Adipose tissue (tissue), 3 donors: ENCODE measurements around the gene ANXA10. TPM values are rescaled to one million over a fixed set of nuclear protein-coding genes. Genes with fewer than 3 reads are reported as not detected.
"Not testable (repeated sequence)": the region's sequence is repeated elsewhere in the genome, so short reads cannot be mapped to it uniquely, and the experiment has no call there.

Experiments used
- H3K27ac ChIP-seq: one replicate; pipeline ENCODE4 v1.5.1; 2013; ENCODE audit warnings: low read depth, low read length
- WGBS, 3 donors: extraction: QIAGEN DNeasy Blood & Tissue Kit; methylation state at CpG; one replicate each; pipeline ENCODE4 v1.1.7; 2013; 5-methylcytosine and 5-hydroxymethylcytosine counted together
- polyA plus RNA-seq, 3 donors: library from polyadenylated mRNA; stranded (reverse); fragments of 200-250 nt; gene quantifications; one replicate each; pipeline ENCODE4 v1.2.3, GENCODE V29; 2013
- donor health status: healthy with polysubstance abuse.
- donor health status: Bipolar disorder and iron deficiency.
- donor health status: healthy.

ANXA10 gene
- polyA plus RNA-seq, 3 donors: 2.9 to 21.6 (median 7.9) TPM

- H3K27ac ChIP-seq: no peak overlapping the region
Observed at GRCh38 chr4:168200685-168201084, 108.3 kb downstream of the ANXA10 start.

GRCh38 chr4:168203233-168203911 is 111.0 kb downstream of the ANXA10 start:
- WGBS, 3 donors: 90 to 99% (median 92%) methylated on average over 4 of the region's 4 CpGs
- no peak overlapping the region for H3K27ac ChIP-seq

More at GRCh38 chr4:168200685-168201084, 108.3 kb downstream of the ANXA10 start:
- WGBS, 3 donors: 73 to 83% (median 75%) methylated on average over 3 of the region's 3 CpGs

GRCh38 chr4:168208957-168209614 is 116.7 kb downstream of the ANXA10 start:
- 92 to 94% (median 94%) methylated on average over 3 of the region's 3 CpGs for WGBS, 3 donors
- no peak overlapping the region for H3K27ac ChIP-seq

- 62 to 87% (median 70%) methylated on average over 3 of the region's 3 CpGs for WGBS, 3 donors
- H3K27ac ChIP-seq: no peak overlapping the region
Observed at GRCh38 chr4:168212656-168213055, 120.3 kb downstream of the ANXA10 start.

GRCh38 chr4:168213511-168213910 is 121.2 kb downstream of the ANXA10 start:
- H3K27ac ChIP-seq: not testable (repeated sequence)

GRCh38 chr4:168218645-168219044 is 126.3 kb downstream of the ANXA10 start:
- WGBS, 3 donors: 98 to 100% (median 100%) methylated on average over 1 of the region's 1 CpG
- H3K27ac ChIP-seq: no peak overlapping the region

GRCh38 chr4:168220893-168221292 is 128.6 kb downstream of the ANXA10 start:
- no peak overlapping the region for H3K27ac ChIP-seq

- WGBS, 3 donors: 7 to 18% (median 11%) methylated on average over 2 of the region's 2 CpGs
- H3K27ac ChIP-seq: no peak overlapping the region
Observed at GRCh38 chr4:168221301-168221700, 129.0 kb downstream of the ANXA10 start.

Other genes starting within 250 kb of the ANXA10 start
- 1 to 10 TPM; 3.4 to 4.7 (median 4.3) TPM for gene DDX60, start 226.2 kb downstream of the ANXA10 start, polyA plus RNA-seq